ENCODE data around the gene NT5DC3.
"Not testable (repeated sequence)": the region's sequence is repeated elsewhere in the genome, so short reads cannot be mapped to it uniquely, and the experiment has no call there.

Gene NT5DC3

GRCh38 chr12:103820881-103821489 lies 20.0 kb downstream of the NT5DC3 start:
- Histone ChIP-seq H3K4me1 (ENCODE audit: insufficient read depth, low read length) (peaks cover 10% of the 10 kb centered on the region), H2AFZ (ENCODE audit: low read depth, low read length) (no peak overlapping the region), H3K27me3 (ENCODE audit: insufficient read depth, low read length) (no peaks in the 10 kb centered on the region), H3K36me3 (ENCODE audit: insufficient read depth, low read length) (no peaks in the 10 kb centered on the region), H3K9me3 (ENCODE audit: low read length) (peaks cover 6% of the 10 kb centered on the region), H3K4me3 (ENCODE audit: low read length) (no peak overlapping the region)

GRCh38 chr12:103820361-103820760 lies 20.7 kb downstream of the NT5DC3 start:
- no peaks in the 10 kb centered on the region for H3K27me3 ChIP-seq (ENCODE audit: insufficient read depth, low read length)
- H2AFZ ChIP-seq (ENCODE audit: low read depth, low read length): no peak overlapping the region
- peaks cover 6% of the 10 kb centered on the region for H3K9me3 ChIP-seq (ENCODE audit: low read length)
- peaks cover 10% of the 10 kb centered on the region for H3K4me1 ChIP-seq (ENCODE audit: insufficient read depth, low read length)
- H3K4me3 ChIP-seq (ENCODE audit: low read length): no peak overlapping the region
- H3K36me3 ChIP-seq (ENCODE audit: insufficient read depth, low read length): no peaks in the 10 kb centered on the region

- no peaks in the 10 kb centered on the region for H3K36me3 ChIP-seq (ENCODE audit: insufficient read depth, low read length)
- no peak overlapping the region for H2AFZ ChIP-seq (ENCODE audit: low read depth, low read length)
- H3K27me3 ChIP-seq (ENCODE audit: insufficient read depth, low read length): no peaks in the 10 kb centered on the region
- H3K9me3 ChIP-seq (ENCODE audit: low read length): peaks cover 6% of the 10 kb centered on the region
- no peak overlapping the region for H3K4me3 ChIP-seq (ENCODE audit: low read length)
- H3K4me1 ChIP-seq (ENCODE audit: insufficient read depth, low read length): peaks cover 10% of the 10 kb centered on the region
Observed at GRCh38 chr12:103819892-103820291, 21.1 kb downstream of the NT5DC3 start.

DNA sequence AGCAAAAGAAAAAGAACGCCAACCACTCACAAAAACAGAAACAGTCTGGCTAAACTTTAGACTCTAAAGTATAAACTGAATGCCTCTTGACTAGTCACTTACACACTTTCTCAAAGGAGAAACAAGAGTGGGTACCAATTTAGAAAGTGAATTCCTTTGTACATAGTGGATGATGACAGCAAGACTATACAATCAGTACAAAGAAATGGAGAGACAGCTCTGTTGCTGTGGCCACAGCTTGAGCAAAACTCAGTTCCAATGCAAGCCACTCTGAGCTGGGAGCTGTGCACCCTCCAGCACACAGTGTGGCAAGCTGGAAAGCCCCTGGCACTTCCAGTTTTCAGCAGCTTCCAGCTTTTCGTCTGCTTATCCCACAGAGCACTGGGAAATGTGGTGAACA lies 21.7 kb downstream of the NT5DC3 start:
- Histone ChIP-seq H3K9me3 (ENCODE audit: low read length) (peaks cover 6% of the 10 kb centered on the region), H3K4me1 (ENCODE audit: insufficient read depth, low read length) (peaks cover 10% of the 10 kb centered on the region), H3K4me3 (ENCODE audit: low read length) (no peak overlapping the region), H3K36me3 (ENCODE audit: insufficient read depth, low read length) (no peaks in the 10 kb centered on the region), H3K27me3 (ENCODE audit: insufficient read depth, low read length) (no peaks in the 10 kb centered on the region), H2AFZ (ENCODE audit: low read depth, low read length) (no peak overlapping the region)

GRCh38 chr12:103817791-103818190 lies 23.2 kb downstream of the NT5DC3 start:
- Histone ChIP-seq H3K36me3 (ENCODE audit: insufficient read depth, low read length) (peaks cover 3% of the 10 kb centered on the region), H3K9me3 (ENCODE audit: low read length) (peaks cover 6% of the 10 kb centered on the region)

DNA sequence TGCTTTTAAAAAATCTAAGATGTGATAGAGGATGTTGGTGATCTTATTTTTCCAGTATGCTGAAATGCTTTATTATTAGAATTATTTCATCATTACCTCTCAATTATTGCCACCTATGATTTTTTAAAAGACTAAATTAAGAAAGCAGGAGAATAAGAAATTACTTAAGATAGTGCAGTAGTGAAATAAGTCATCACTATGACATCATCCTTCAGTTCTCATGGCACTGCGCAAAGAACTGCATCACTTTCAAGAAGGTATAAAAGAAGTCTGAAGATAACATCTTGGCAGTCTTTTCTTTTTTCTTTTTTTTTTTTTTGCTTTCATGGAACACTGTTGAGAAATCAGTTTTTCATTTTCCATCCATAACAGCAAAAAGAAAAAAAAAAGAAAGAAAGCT lies 24.4 kb downstream of the NT5DC3 start:
- Histone ChIP-seq H3K27me3 (ENCODE audit: insufficient read depth, low read length) (no peaks in the 10 kb centered on the region), H3K36me3 (ENCODE audit: insufficient read depth, low read length) (peaks cover 3% of the 10 kb centered on the region), H3K4me1 (ENCODE audit: insufficient read depth, low read length) (peaks cover 10% of the 10 kb centered on the region), H3K4me3 (ENCODE audit: low read length) (no peak overlapping the region), H2AFZ (ENCODE audit: low read depth, low read length) (no peak overlapping the region), H3K9me3 (ENCODE audit: low read length) (peaks cover 6% of the 10 kb centered on the region)

More at GRCh38 chr12:103817791-103818190, 23.2 kb downstream of the NT5DC3 start:
- H2AFZ ChIP-seq (ENCODE audit: low read depth, low read length): no peak overlapping the region
- peaks cover 10% of the 10 kb centered on the region for H3K4me1 ChIP-seq (ENCODE audit: insufficient read depth, low read length)
- no peak overlapping the region for H3K4me3 ChIP-seq (ENCODE audit: low read length)
- no peaks in the 10 kb centered on the region for H3K27me3 ChIP-seq (ENCODE audit: insufficient read depth, low read length)

GRCh38 chr12:103814436-103814835 lies 26.6 kb downstream of the NT5DC3 start:
- no peak overlapping the region for H3K4me3 ChIP-seq (ENCODE audit: low read length)
- H2AFZ ChIP-seq (ENCODE audit: low read depth, low read length): no peak overlapping the region
- no peaks in the 10 kb centered on the region for H3K27me3 ChIP-seq (ENCODE audit: insufficient read depth, low read length)

DNA sequence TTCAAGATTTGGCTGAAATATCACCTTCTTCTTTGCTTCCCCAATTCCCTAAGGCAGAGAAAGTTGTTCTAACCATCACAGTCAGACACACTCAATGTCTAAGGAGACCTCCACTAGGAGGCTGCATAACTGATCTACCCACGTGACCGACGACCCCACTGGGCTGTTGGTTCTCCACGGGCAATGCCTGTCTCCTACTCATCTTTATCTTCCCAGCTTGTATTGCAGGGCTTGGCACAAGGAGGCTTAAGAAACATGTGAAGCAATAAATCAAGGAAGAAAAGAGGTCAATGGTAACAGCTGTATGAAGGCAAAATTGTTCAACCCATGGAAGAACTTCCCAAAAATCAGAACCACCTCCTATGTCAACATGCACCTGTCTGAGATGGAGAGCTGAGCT lies 27.1 kb downstream of the NT5DC3 start:
- H3K9me3 ChIP-seq (ENCODE audit: low read length): no peaks in the 10 kb centered on the region
- H3K4me1 ChIP-seq (ENCODE audit: insufficient read depth, low read length): peaks cover under 1% of the 10 kb centered on the region
- H3K36me3 ChIP-seq (ENCODE audit: insufficient read depth, low read length): peaks cover 3% of the 10 kb centered on the region
- H3K27me3 ChIP-seq (ENCODE audit: insufficient read depth, low read length): no peaks in the 10 kb centered on the region
- no peak overlapping the region for H3K4me3 ChIP-seq (ENCODE audit: low read length)
- no peak overlapping the region for H2AFZ ChIP-seq (ENCODE audit: low read depth, low read length)

More at GRCh38 chr12:103814436-103814835, 26.6 kb downstream of the NT5DC3 start:
- Histone ChIP-seq H3K9me3 (ENCODE audit: low read length) (no peaks in the 10 kb centered on the region), H3K36me3 (ENCODE audit: insufficient read depth, low read length) (peaks cover 3% of the 10 kb centered on the region), H3K4me1 (ENCODE audit: insufficient read depth, low read length) (peaks cover 5% of the 10 kb centered on the region)

GRCh38 chr12:103813426-103813825 lies 27.6 kb downstream of the NT5DC3 start:
- H3K4me1 ChIP-seq (ENCODE audit: insufficient read depth, low read length): no peaks in the 10 kb centered on the region
- no peaks in the 10 kb centered on the region for H3K27me3 ChIP-seq (ENCODE audit: insufficient read depth, low read length)
- H3K4me3 ChIP-seq (ENCODE audit: low read length): no peak overlapping the region
- no peaks in the 10 kb centered on the region for H3K9me3 ChIP-seq (ENCODE audit: low read length)
- no peak overlapping the region for H2AFZ ChIP-seq (ENCODE audit: low read depth, low read length)
- peaks cover 3% of the 10 kb centered on the region for H3K36me3 ChIP-seq (ENCODE audit: insufficient read depth, low read length)

GRCh38 chr12:103812789-103813188 lies 28.2 kb downstream of the NT5DC3 start:
- H3K9me3 ChIP-seq (ENCODE audit: low read length): no peaks in the 10 kb centered on the region
- H3K36me3 ChIP-seq (ENCODE audit: insufficient read depth, low read length): peaks cover 3% of the 10 kb centered on the region
- no peaks in the 10 kb centered on the region for H3K27me3 ChIP-seq (ENCODE audit: insufficient read depth, low read length)
- H3K4me3 ChIP-seq (ENCODE audit: low read length): no peak overlapping the region
- no peaks in the 10 kb centered on the region for H3K4me1 ChIP-seq (ENCODE audit: insufficient read depth, low read length)
- H2AFZ ChIP-seq (ENCODE audit: low read depth, low read length): no peak overlapping the region

DNA sequence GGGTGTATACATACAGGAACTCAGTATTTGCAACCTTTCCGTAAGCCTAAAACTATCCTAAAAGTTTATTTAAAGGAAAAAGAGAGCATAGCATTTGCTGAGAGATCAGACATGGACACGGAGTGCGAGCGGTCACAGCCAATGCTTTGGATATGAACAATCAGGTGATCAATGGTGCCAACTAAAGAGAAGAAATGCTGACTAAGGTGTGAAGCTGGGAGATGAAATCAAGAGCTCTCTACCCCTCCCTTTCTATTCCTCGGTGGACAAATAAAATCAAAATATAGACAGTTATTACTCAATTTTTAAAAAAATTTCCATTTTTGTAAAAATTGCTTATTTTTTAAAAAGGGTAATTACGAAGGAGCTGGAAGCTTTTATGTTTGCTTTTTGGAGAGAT lies 29.2 kb downstream of the NT5DC3 start:
- Histone ChIP-seq H3K36me3 (ENCODE audit: insufficient read depth, low read length) (peaks cover 3% of the 10 kb centered on the region), H2AFZ (ENCODE audit: low read depth, low read length) (no peak overlapping the region), H3K4me3 (ENCODE audit: low read length) (no peak overlapping the region), H3K9me3 (ENCODE audit: low read length) (no peaks in the 10 kb centered on the region), H3K27me3 (ENCODE audit: insufficient read depth, low read length) (no peaks in the 10 kb centered on the region), H3K4me1 (ENCODE audit: insufficient read depth, low read length) (no peaks in the 10 kb centered on the region)

GRCh38 chr12:103810111-103810510 lies 30.9 kb downstream of the NT5DC3 start:
- H2AFZ ChIP-seq (ENCODE audit: low read depth, low read length): no peak overlapping the region
- H3K36me3 ChIP-seq (ENCODE audit: insufficient read depth, low read length): peaks cover 3% of the 10 kb centered on the region
- no peaks in the 10 kb centered on the region for H3K27me3 ChIP-seq (ENCODE audit: insufficient read depth, low read length)

GRCh38 chr12:103809639-103810038 lies 31.4 kb downstream of the NT5DC3 start:
- H2AFZ ChIP-seq (ENCODE audit: low read depth, low read length); H3K4me1 ChIP-seq (ENCODE audit: insufficient read depth, low read length); H3K9me3 ChIP-seq (ENCODE audit: low read length); H3K36me3 ChIP-seq (ENCODE audit: insufficient read depth, low read length); H3K4me3 ChIP-seq (ENCODE audit: low read length); H3K27me3 ChIP-seq (ENCODE audit: insufficient read depth, low read length): not testable (repeated sequence)

More at GRCh38 chr12:103810111-103810510, 30.9 kb downstream of the NT5DC3 start:
- no peak overlapping the region for H3K4me3 ChIP-seq (ENCODE audit: low read length)
- no peaks in the 10 kb centered on the region for H3K4me1 ChIP-seq (ENCODE audit: insufficient read depth, low read length)
- no peaks in the 10 kb centered on the region for H3K9me3 ChIP-seq (ENCODE audit: low read length)

DNA sequence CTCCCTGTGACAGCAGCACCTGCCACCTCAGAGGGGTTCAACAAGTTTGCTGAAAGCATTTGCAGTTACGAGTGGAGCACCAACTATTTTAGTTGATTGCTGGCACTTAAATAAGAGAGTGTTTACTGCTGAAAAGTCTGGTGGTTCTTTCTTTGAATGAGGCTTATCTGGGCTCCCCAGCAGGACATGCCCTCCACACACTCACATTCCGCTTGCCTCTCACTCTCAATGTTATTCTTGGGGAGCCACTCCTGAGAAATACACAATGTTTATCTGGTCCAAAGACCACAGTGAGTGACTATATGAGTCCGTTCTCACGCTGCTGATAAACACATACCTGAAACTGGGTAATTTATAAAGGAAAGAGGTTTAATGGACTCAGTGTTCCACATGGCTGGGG lies 31.9 kb downstream of the NT5DC3 start:
- no peaks in the 10 kb centered on the region for H3K27me3 ChIP-seq (ENCODE audit: insufficient read depth, low read length)
- no peak overlapping the region for H2AFZ ChIP-seq (ENCODE audit: low read depth, low read length)
- H3K36me3 ChIP-seq (ENCODE audit: insufficient read depth, low read length): peaks cover 3% of the 10 kb centered on the region

More for the DNA sequence above, 31.9 kb downstream of the NT5DC3 start:
- Histone ChIP-seq H3K4me3 (ENCODE audit: low read length) (no peak overlapping the region), H3K9me3 (ENCODE audit: low read length) (no peaks in the 10 kb centered on the region), H3K4me1 (ENCODE audit: insufficient read depth, low read length) (no peaks in the 10 kb centered on the region)

Measured in neuron (in vitro differentiated cells).